ENCODE data around the gene LY6G6F. TPM values are rescaled to one million over a fixed set of nuclear protein-coding genes. Genes with fewer than 3 reads are reported as not detected.

The LY6G6F gene
- total and polyA plus RNA-seq, 2 of the 13 experiments (the other 11 are each of a cell fraction or from before 2014, with no cell fraction given), result not detected

DNA sequence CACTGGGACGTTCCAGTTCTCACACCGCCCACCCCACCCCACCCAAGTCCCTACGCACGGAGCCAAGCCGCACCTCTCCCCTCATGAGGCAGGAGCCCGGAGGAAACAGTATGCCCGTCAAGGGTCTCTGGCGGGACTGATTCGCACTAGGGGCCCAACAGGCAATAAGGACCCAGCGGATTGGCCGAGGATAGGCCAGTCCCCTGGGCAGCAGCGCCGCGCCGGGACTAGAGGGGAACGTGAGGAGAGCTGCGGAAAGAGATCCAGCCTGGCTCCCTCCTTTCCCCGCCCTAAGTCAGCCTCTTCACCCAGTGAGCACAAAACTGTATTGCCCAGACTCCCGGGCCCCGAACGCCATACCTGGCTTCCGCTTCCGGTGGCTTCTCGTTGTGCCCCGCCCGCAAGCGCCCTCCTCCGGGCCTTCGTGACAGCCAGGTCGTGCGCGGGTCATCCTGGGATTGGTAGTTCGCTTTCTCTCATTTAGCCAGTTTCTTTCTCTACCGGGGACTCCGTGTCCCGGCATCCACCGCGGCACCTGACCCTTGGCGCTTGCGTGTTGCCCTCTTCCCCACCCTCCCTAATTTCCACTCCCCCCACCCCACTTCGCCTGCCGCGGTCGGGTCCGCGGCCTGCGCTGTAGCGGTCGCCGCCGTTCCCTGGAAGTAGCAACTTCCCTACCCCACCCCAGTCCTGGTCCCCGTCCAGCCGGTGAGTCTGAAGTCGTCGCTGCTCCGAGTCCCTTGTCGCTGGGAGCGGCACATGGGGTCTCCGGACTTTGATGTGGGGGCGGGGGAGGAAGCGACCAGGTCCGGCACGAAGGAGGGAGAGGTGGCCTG is 40.9 kb upstream of the LY6G6F start, which contains the start of gene CSNK2B (continued):
- TF ChIP-seq KMT2A (CRISPR knock-in tag; IDR thresholded peaks at IDR 0.05), result peak; percentile 64; the same call in 1 of the 2 replicates
- TF ChIP-seq ZBTB1 (CRISPR knock-in tag; IDR thresholded peaks at IDR 0.05; ENCODE audit: borderline replicate concordance), result no peak
- TF ChIP-seq TMF1 (CRISPR knock-in tag; IDR thresholded peaks at IDR 0.05; ENCODE audit: low read depth), result peak; percentile 93; the same call in 1 of the 2 replicates
- TF ChIP-seq PRPF4 (IDR thresholded peaks at IDR 0.05; ENCODE audit: low read depth, low read length, poor library complexity, severe bottlenecking), result no peak
- TF ChIP-seq, protein P1, sequence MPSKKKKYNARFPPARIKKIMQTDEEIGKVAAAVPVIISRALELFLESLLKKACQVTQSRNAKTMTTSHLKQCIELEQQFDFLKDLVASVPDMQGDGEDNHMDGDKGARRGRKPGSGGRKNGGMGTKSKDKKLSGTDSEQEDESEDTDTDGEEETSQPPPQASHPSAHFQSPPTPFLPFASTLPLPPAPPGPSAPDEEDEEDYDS (CRISPR knock-in tag; IDR thresholded peaks at IDR 0.05), result peak; percentile 90
- TF ChIP-seq ZNF510 (CRISPR knock-in tag; IDR thresholded peaks at IDR 0.05; ENCODE audit: low read depth), result peak; percentile 69
- peak; percentile 92; the same call in 1 of the 2 replicates for TF ChIP-seq ZNF124 (CRISPR knock-in tag; IDR thresholded peaks at IDR 0.05)
- no peak; the same call in 1 of the 2 replicates for TF ChIP-seq ISX (CRISPR knock-in tag; conservative IDR thresholded peaks at IDR 0.05)
- TF ChIP-seq ZNF335 (CRISPR knock-in tag; IDR thresholded peaks at IDR 0.05), result peak; percentile 98
- no peak for TF ChIP-seq ZNF292 (CRISPR knock-in tag; IDR thresholded peaks at IDR 0.05; ENCODE audit: borderline replicate concordance, low read depth)
- TF ChIP-seq KDM6A (CRISPR knock-in tag; IDR thresholded peaks at IDR 0.05; ENCODE audit: low read depth), result no peak
- no peak for TF ChIP-seq U2AF2 (IDR thresholded peaks at IDR 0.05; ENCODE audit: low read depth, low read length)
- TF ChIP-seq KDM4B (CRISPR knock-in tag; IDR thresholded peaks at IDR 0.05), result peak; percentile 62
- TF ChIP-seq, protein P2, sequence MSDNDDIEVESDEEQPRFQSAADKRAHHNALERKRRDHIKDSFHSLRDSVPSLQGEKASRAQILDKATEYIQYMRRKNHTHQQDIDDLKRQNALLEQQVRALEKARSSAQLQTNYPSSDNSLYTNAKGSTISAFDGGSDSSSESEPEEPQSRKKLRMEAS (IDR thresholded peaks at IDR 0.05), result peak; percentile 69
- TF ChIP-seq HOXA9 (CRISPR knock-in tag; IDR thresholded peaks at IDR 0.05; ENCODE audit: borderline replicate concordance), result no peak
- TF ChIP-seq, protein P3, sequence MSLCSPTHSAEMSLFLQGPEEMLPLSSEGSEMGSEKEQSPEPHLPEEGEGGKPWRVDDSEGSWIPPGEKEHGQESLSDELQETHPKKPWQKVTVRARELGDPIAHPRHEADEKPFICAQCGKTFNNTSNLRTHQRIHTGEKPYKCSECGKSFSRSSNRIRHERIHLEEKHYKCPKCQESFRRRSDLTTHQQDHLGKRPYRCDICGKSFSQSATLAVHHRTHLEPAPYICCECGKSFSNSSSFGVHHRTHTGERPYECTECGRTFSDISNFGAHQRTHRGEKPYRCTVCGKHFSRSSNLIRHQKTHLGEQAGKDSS (CRISPR knock-in tag; IDR thresholded peaks at IDR 0.05; ENCODE audit: borderline replicate concordance, low read depth), result peak; percentile 85
- TF ChIP-seq ZNF720 (CRISPR knock-in tag; IDR thresholded peaks at IDR 0.05), result no peak
- TF ChIP-seq, protein P4, sequence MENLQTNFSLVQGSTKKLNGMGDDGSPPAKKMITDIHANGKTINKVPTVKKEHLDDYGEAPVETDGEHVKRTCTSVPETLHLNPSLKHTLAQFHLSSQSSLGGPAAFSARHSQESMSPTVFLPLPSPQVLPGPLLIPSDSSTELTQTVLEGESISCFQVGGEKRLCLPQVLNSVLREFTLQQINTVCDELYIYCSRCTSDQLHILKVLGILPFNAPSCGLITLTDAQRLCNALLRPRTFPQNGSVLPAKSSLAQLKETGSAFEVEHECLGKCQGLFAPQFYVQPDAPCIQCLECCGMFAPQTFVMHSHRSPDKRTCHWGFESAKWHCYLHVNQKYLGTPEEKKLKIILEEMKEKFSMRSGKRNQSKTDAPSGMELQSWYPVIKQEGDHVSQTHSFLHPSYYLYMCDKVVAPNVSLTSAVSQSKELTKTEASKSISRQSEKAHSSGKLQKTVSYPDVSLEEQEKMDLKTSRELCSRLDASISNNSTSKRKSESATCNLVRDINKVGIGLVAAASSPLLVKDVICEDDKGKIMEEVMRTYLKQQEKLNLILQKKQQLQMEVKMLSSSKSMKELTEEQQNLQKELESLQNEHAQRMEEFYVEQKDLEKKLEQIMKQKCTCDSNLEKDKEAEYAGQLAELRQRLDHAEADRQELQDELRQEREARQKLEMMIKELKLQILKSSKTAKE (CRISPR knock-in tag; IDR thresholded peaks at IDR 0.05; ENCODE audit: borderline replicate concordance), result no peak
- peak; percentile 11 for TF ChIP-seq CBX5 (CRISPR knock-in tag; IDR thresholded peaks at IDR 0.05; ENCODE audit: borderline replicate concordance)
- TF ChIP-seq STAT5B (CRISPR knock-in tag; IDR thresholded peaks at IDR 0.05), result no peak; the same call in 1 of the 2 replicates
- no peak for TF ChIP-seq ZKSCAN5 (CRISPR knock-in tag; IDR thresholded peaks at IDR 0.05)
- TF ChIP-seq HMG20A (CRISPR knock-in tag; IDR thresholded peaks at IDR 0.05; ENCODE audit: borderline replicate concordance), result no peak; the same call in 1 of the 2 replicates
- peak; percentile 91 for TF ChIP-seq AGO1 (IDR thresholded peaks at IDR 0.05; ENCODE audit: low read depth, low read length, poor library complexity, severe bottlenecking)
- TF ChIP-seq, protein P5, sequence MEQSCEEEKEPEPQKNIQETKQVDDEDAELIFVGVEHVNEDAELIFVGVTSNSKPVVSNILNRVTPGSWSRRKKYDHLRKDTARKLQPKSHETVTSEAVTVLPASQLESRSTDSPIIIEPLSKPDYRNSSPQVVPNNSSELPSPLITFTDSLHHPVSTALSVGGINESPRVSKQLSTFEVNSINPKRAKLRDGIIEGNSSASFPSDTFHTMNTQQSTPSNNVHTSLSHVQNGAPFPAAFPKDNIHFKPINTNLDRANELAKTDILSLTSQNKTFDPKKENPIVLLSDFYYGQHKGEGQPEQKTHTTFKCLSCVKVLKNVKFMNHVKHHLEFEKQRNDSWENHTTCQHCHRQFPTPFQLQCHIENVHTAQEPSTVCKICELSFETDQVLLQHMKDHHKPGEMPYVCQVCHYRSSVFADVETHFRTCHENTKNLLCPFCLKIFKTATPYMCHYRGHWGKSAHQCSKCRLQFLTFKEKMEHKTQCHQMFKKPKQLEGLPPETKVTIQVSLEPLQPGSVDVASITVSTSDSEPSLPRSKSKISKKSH (CRISPR knock-in tag; IDR thresholded peaks at IDR 0.05; ENCODE audit: borderline replicate concordance), result peak; percentile 91
- TF ChIP-seq RXRB (CRISPR knock-in tag; IDR thresholded peaks at IDR 0.05; ENCODE audit: borderline replicate concordance), result no peak
- TF ChIP-seq TEAD3 (CRISPR knock-in tag; optimal IDR thresholded peaks at IDR 0.05; ENCODE audit: borderline replicate concordance), result no peak
